ENCODE measurements around the gene PLEKHH3. TPM values are rescaled to one million over a fixed set of nuclear protein-coding genes. Genes with fewer than 3 reads are reported as not detected.

Gene PLEKHH3
- total RNA-seq, 1 donor from 2014 or later = 3.4 TPM

DNA sequence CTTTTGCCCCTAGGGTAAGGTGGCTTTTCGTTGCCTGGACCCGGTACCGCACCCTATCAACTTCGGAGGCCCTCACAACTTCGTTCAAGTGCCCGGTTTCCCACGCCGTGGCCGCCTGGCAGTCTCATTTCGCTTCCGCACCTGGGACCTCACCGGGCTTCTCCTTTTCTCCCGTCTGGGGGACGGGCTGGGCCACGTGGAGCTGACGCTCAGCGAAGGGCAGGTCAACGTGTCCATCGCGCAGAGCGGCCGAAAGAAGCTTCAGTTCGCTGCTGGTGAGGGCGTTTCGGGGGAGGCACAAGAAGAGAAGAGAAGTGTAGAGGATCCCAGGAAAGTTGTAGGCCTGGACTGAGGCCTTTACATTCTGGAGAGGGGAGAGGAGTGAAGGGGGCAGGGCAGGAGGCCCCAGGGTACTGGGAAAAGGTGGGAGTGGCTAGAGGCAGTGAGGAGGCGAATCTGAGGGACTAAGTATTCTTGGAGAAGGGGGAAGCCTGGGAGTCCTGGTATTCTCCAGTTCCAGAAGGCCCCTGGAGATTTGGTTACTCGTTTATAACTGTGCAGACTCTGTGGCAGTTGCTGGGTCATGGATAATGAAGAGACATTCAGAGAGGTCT, 11.0 kb upstream of the PLEKHH3 start:
- H3F3A ChIP-seq (ENCODE audit: low read depth) = peaks cover 11% of the 10 kb centered on the region
- H3K4me3 Mint-ChIP-seq = no peak overlapping the region
- no peak overlapping the region for H3K4me3 ChIP-seq
- no peak overlapping the region for H3K27ac ChIP-seq
- no peak overlapping the region for H3K9ac ChIP-seq
- H3K9me3 Mint-ChIP-seq = no peaks in the 10 kb centered on the region
- H3K27me3 ChIP-seq = peaks cover 8% of the 10 kb centered on the region
- no peak overlapping the region for H3K4me2 ChIP-seq
- no peaks in the 10 kb centered on the region for H3K9me3 ChIP-seq (ENCODE audit: low read depth)
- H4K20me1 ChIP-seq (ENCODE audit: low read depth) = peaks cover 7% of the 10 kb centered on the region
- TF ChIP-seq EZH2 (IDR thresholded peaks at IDR 0.05) = no peak
- no peak for TF ChIP-seq EZH2phosphoT487 (IDR thresholded peaks at IDR 0.05)
- TF ChIP-seq CTCF (IDR thresholded peaks at IDR 0.05) = no peak
- no peaks in the 10 kb centered on the region for H3K36me3 ChIP-seq
- no peak overlapping the region for H2AFZ ChIP-seq (replicated peaks)
- peaks cover 17% of the 10 kb centered on the region for H3K4me1 Mint-ChIP-seq
- no peak for DNase-seq (ENCODE audit: low spot score)
- no peaks in the 10 kb centered on the region for H3K4me1 ChIP-seq
- H3K79me2 ChIP-seq (ENCODE audit: low read depth) = no peaks in the 10 kb centered on the region
- H3K27ac Mint-ChIP-seq = no peak overlapping the region
- H3K27me3 Mint-ChIP-seq (ENCODE audit: insufficient read depth, low read depth) = peaks cover 6% of the 10 kb centered on the region
- H3K36me3 Mint-ChIP-seq = peaks cover 28% of the 10 kb centered on the region

- Histone ChIP-seq H3F3A (ENCODE audit: low read depth) (peaks cover 23% of the 10 kb centered on the region), H3K27ac (no peak overlapping the region), H4K20me1 (ENCODE audit: low read depth) (peaks cover 7% of the 10 kb centered on the region), H3K36me3 (no peaks in the 10 kb centered on the region), H3K79me2 (ENCODE audit: low read depth) (no peaks in the 10 kb centered on the region), H3K9me3 (ENCODE audit: low read depth) (no peaks in the 10 kb centered on the region), H3K9ac (no peak overlapping the region), H3K4me1 (peaks cover 4% of the 10 kb centered on the region), H3K27me3 (peaks cover 8% of the 10 kb centered on the region), H3K4me2 (no peak overlapping the region), H2AFZ (replicated peaks) (no peak overlapping the region), H3K4me3 (no peak overlapping the region)
- H3K9me3 Mint-ChIP-seq = no peaks in the 10 kb centered on the region
- H3K4me1 Mint-ChIP-seq = peaks cover 24% of the 10 kb centered on the region
- no peak for DNase-seq (ENCODE audit: low spot score)
- peaks cover 23% of the 10 kb centered on the region for H3K36me3 Mint-ChIP-seq
- no peak overlapping the region for H3K4me3 Mint-ChIP-seq
- no peak overlapping the region for H3K27ac Mint-ChIP-seq
- peaks cover 4% of the 10 kb centered on the region for H3K27me3 Mint-ChIP-seq (ENCODE audit: insufficient read depth, low read depth)
- TF ChIP-seq EZH2phosphoT487 (IDR thresholded peaks at IDR 0.05) = no peak
- no peak for TF ChIP-seq EZH2 (IDR thresholded peaks at IDR 0.05)
- no peak for TF ChIP-seq CTCF (IDR thresholded peaks at IDR 0.05)
Measured at GRCh38 chr17:42686520-42687128, 9.8 kb upstream of the PLEKHH3 start.

DNA sequence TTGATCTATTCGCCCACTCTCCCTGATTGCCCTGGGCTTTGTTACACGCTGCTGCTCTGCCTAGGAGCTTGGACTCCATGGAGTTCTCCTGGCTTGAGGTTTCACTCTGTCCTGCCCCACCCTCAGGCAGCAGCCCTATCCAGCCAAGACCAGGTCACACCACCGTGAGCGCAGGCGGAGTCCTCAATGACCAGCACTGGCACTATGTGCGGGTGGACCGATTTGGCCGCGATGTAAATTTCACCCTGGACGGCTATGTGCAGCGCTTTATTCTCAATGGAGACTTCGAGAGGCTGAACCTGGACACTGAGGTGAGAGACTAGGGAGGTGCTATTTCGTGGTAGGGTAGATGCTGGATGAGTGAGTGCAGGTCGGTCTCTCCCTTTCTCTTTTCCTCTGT, 9.0 kb upstream of the PLEKHH3 start:
- peaks cover 8% of the 10 kb centered on the region for H3K27me3 ChIP-seq
- Mint-ChIP-seq H3K36me3 (peaks cover 21% of the 10 kb centered on the region), H3K27me3 (ENCODE audit: insufficient read depth, low read depth) (peaks cover 3% of the 10 kb centered on the region), H3K4me1 (peaks cover 28% of the 10 kb centered on the region), H3K27ac (peak overlapping the region; percentile 18), H3K9me3 (no peaks in the 10 kb centered on the region), H3K4me3 (peak overlapping the region; percentile 30)
- H3K4me1 ChIP-seq = peaks cover 8% of the 10 kb centered on the region
- TF ChIP-seq EZH2phosphoT487 (IDR thresholded peaks at IDR 0.05) = no peak
- TF ChIP-seq EZH2 (IDR thresholded peaks at IDR 0.05) = no peak
- no peak for TF ChIP-seq CTCF (IDR thresholded peaks at IDR 0.05)
- no peak overlapping the region for H3K4me3 ChIP-seq
- DNase-seq (ENCODE audit: low spot score) = no peak
- H3K27ac ChIP-seq = no peak overlapping the region
- H3F3A ChIP-seq (ENCODE audit: low read depth) = peaks cover 31% of the 10 kb centered on the region
- H4K20me1 ChIP-seq (ENCODE audit: low read depth) = peaks cover 7% of the 10 kb centered on the region
- no peaks in the 10 kb centered on the region for H3K9me3 ChIP-seq (ENCODE audit: low read depth)
- no peak overlapping the region for H3K4me2 ChIP-seq
- H2AFZ ChIP-seq (replicated peaks) = no peak overlapping the region
- H3K79me2 ChIP-seq (ENCODE audit: low read depth) = no peaks in the 10 kb centered on the region
- H3K9ac ChIP-seq = no peak overlapping the region
- H3K36me3 ChIP-seq = no peaks in the 10 kb centered on the region
